ELR (cell line): ENCODE data around the gene SPSB1.

Source experiments
- DNase-seq: peaks from one replicate; pipeline ENCODE4 v3.0.0-alpha.2; 2015; ENCODE audit warnings: low read depth

SPSB1 gene

GRCh38 chr1:9292361-9293240 is at the start of gene SPSB1:
Gene SPSB1 (plus strand): TSS chr1:9292894. CDS start chr1:9355892, 62,998 bp downstream.
- peak; percentile 83 for DNase-seq

GRCh38 chr1:9243066-9243739 is 49.5 kb upstream of the SPSB1 start:
- no peak for DNase-seq

- DNase-seq = no peak
Measured at GRCh38 chr1:9244501-9245229, 48.0 kb upstream of the SPSB1 start.

- no peak for DNase-seq
Measured at GRCh38 chr1:9245230-9245619, 47.5 kb upstream of the SPSB1 start.

GRCh38 chr1:9245661-9246060 is 47.0 kb upstream of the SPSB1 start:
- DNase-seq = no peak

- no peak for DNase-seq
Measured at GRCh38 chr1:9246215-9246614, 46.5 kb upstream of the SPSB1 start.

GRCh38 chr1:9246841-9247785 is 45.6 kb upstream of the SPSB1 start:
- no peak for DNase-seq

GRCh38 chr1:9247894-9248293 is 44.8 kb upstream of the SPSB1 start:
- no peak for DNase-seq

- no peak for DNase-seq
Measured at GRCh38 chr1:9248341-9249262, 44.1 kb upstream of the SPSB1 start.

GRCh38 chr1:9249263-9249533 is 43.5 kb upstream of the SPSB1 start:
- no peak for DNase-seq

- peak; percentile 57 for DNase-seq
Measured at GRCh38 chr1:9249534-9250410, 42.9 kb upstream of the SPSB1 start.

- no peak for DNase-seq
Measured at GRCh38 chr1:9250411-9251381, 42.0 kb upstream of the SPSB1 start.

GRCh38 chr1:9251501-9251900 is 41.2 kb upstream of the SPSB1 start:
- DNase-seq = no peak

GRCh38 chr1:9253004-9253403 is 39.7 kb upstream of the SPSB1 start:
- no peak for DNase-seq

GRCh38 chr1:9253453-9254105 is 39.1 kb upstream of the SPSB1 start:
- no peak for DNase-seq

- no peak for DNase-seq
Measured at GRCh38 chr1:9256332-9256731, 36.4 kb upstream of the SPSB1 start.

- no peak for DNase-seq
Measured at GRCh38 chr1:9257851-9258250, 34.8 kb upstream of the SPSB1 start.

GRCh38 chr1:9258629-9259028 is 34.1 kb upstream of the SPSB1 start:
- DNase-seq = no peak
